ENCODE results near the gene RBM6.
"Not testable (repeated sequence)": the region's sequence is repeated elsewhere in the genome, so short reads cannot be mapped to it uniquely, and the experiment has no call there.

Gene RBM6

GRCh38 chr3:49994476-49994875 lies 54.5 kb downstream of the RBM6 start:
- no peak for DNase-seq

- no peak for DNase-seq
These were observed 56.1 kb downstream of the RBM6 start for GRCh38 chr3:49996016-49996415.

GRCh38 chr3:49997862-49998261 lies 57.9 kb downstream of the RBM6 start:
- DNase-seq: no peak

GRCh38 chr3:49998326-49998725 lies 58.4 kb downstream of the RBM6 start:
- no peak for DNase-seq

GRCh38 chr3:50001511-50001910 lies 61.6 kb downstream of the RBM6 start:
- DNase-seq: no peak

GRCh38 chr3:50003216-50003615 lies 63.3 kb downstream of the RBM6 start:
- no peak for DNase-seq

GRCh38 chr3:50003824-50004223 lies 63.9 kb downstream of the RBM6 start:
- no peak for DNase-seq

- DNase-seq: no peak
These were observed 69.0 kb downstream of the RBM6 start for GRCh38 chr3:50008931-50009330.

GRCh38 chr3:50010959-50011358 lies 71.0 kb downstream of the RBM6 start:
- DNase-seq: no peak

GRCh38 chr3:50015918-50016317 lies 76.0 kb downstream of the RBM6 start:
- DNase-seq: no peak

- no peak for DNase-seq
These were observed 88.4 kb downstream of the RBM6 start for GRCh38 chr3:50028346-50028745.

GRCh38 chr3:50031201-50031600 lies 91.3 kb downstream of the RBM6 start:
- DNase-seq: not testable (repeated sequence)

GRCh38 chr3:50044976-50045375 lies 105.0 kb downstream of the RBM6 start:
- DNase-seq: no peak

- DNase-seq: no peak
These were observed 107.5 kb downstream of the RBM6 start for GRCh38 chr3:50047426-50047825.

- DNase-seq: no peak
These were observed 110.4 kb downstream of the RBM6 start for GRCh38 chr3:50050361-50050760.

- DNase-seq: no peak
These were observed 117.8 kb downstream of the RBM6 start for GRCh38 chr3:50057756-50058155.

- no peak for DNase-seq
These were observed 128.2 kb downstream of the RBM6 start for GRCh38 chr3:50068134-50068533.

- no peak for DNase-seq
These were observed 138.1 kb downstream of the RBM6 start for GRCh38 chr3:50078091-50078490.

GRCh38 chr3:50078622-50079021 lies 138.7 kb downstream of the RBM6 start:
- DNase-seq: no peak

GRCh38 chr3:50084951-50085350 lies 145.0 kb downstream of the RBM6 start:
- not testable (repeated sequence) for DNase-seq

GRCh38 chr3:50088725-50089608 lies 149.0 kb downstream of the RBM6 start, which contains the start of gene RBM5:
TSS of gene RBM5 (plus strand) at chr3:50088919. CDS start at chr3:50090435, 1,516 bp downstream.
- DNase-seq: peak; percentile 83 to 88

- peak in 1 of 2 donors; percentile 3 for DNase-seq
These were observed 149.6 kb downstream of the RBM6 start for GRCh38 chr3:50089609-50089945.

- DNase-seq: no peak
These were observed 151.0 kb downstream of the RBM6 start for GRCh38 chr3:50090984-50091383.

- DNase-seq: no peak
These were observed 155.5 kb downstream of the RBM6 start for GRCh38 chr3:50095352-50095998.

Measured in stimulated activated CD4-positive, alpha-beta T cell treated with anti-CD3 and anti-CD28 coated beads, Interleukin-2, amount 100 ng/mL, for 48 hours (primary cell).